HG03135 (cell line): ENCODE data around the gene FAM83G.

Experiments
- ATAC-seq: cut with Tn5 transposase; IDR thresholded peaks from one replicate; pipeline ENCODE4 v1.9.1; 2021; ENCODE audit warnings: mild to moderate bottlenecking, moderate library complexity; ENCODE audit not compliant: unreplicated experiment

Gene FAM83G

DNA sequence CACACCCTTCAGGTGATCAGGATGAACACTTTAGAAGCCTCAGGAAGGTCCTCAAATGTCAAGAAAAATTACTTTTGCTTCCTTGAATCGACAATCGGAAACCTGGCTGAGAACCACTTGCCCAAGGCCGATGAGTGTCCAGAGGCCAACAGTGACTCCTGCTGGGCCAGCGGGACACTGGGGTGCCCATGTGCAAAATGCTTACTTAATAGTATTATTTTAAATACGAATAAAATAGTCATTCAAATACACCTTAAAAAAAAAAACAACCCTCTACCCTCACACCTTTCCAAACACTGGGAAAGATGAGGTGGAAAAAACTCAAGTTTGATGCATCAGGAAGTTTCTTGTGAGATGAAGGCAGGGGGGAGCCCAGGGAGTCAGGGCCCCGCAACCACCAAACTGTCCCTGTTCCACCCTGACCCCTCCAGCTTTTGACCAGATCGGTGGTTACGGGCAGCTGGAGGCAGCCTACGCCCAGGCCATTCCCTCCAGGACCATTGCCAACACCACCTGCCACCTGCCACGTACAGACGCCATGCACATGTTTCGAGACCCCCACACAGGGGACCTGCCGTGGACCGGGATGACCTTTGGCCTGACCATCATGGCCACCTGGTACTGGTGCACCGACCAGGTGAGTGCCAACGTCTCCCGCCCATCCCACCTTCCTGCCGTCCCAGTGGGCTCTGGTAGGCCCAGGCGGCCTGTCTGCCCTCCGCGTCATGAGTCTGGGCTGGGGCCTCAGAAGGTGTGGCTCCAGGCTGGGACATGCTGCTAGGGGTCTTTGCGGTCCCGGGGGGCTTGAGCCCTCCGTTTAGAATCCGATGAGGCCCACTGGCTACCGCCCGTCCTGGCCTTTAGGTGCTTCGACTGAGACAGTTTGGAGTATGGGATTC is 33.7 kb downstream of the FAM83G start:
- no peak for ATAC-seq

DNA sequence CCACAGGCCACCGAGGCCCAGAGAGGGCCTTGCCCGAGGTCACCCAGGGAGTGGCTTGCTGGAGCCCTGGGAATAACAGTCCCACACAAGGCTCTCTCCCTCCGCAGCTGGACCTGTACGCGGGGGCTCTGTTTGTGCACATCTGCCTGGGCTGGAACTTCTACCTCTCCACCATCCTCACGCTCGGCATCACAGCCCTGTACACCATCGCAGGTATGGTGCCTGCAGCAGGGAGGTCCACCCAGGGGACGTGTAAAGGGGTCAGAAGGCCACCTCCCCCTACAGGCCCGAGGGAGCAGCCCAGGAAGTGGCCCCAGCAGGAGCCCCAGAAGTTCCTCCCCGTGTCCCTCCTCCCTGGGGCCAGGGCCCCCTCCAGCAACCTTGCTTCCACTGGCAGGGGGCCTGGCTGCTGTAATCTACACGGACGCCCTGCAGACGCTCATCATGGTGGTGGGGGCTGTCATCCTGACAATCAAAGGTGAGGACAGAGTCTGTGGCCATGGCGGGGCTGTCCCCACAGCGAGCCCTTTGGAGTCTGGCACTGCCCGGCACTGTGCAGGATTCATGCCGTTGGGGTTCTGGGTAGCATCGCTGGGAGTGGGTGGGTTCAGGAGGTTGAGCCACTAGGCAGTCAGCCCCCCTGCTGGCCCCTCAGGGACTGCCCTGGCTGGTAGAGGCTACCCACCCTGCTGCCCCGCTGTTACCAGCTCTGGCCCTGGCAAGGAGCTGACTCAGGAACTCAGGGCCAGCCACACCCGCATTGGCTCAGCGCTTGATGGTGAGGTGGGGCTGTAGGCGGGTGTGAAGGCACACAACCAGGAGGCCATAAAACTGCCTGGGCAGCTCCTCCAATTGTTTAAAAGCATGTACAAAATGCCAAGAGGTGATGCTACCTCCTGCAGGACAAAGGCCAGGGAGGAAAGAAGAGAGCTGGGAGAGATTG is 35.3 kb downstream of the FAM83G start:
- no peak for ATAC-seq

DNA sequence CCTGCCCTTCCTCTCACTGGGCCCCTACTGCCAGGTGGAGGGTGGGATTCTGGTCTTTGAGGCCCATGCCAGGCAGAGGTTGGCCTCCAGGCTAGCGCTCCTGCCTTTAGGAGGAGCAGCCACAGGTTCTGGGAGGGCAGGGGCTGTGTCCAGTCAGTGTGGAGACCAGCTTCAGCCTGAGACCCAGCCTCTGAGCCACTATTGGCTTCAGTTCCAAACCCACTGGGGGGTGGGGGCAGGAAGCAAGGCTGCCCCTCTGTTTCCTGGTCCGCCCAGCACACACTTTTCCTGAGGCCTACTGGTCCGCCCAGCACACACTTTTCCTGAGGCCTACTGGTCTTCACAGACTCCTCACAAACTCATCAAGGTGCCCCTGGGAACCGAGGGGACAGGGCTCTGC is 36.2 kb downstream of the FAM83G start:
- ATAC-seq: no peak

DNA sequence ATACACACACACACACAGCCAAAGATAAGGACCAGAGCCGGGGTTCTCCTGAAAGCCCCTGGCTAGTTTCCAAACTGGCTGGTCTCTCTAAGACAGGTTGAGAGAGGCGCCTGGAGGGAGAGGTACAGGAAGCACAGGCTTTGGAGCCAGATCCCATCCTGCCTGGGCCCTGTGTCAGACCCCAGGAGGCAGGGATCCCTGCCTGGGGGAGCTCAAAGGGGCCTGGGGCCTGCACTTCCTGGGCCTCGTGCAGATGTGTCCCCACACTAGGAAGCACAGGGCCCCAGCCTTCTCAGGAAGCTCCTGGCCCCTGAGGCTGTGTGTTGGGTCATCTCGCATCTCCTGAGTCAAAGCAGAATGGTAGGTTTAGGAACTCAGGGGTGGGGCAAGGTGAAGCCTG is 36.6 kb downstream of the FAM83G start:
- ATAC-seq: no peak

DNA sequence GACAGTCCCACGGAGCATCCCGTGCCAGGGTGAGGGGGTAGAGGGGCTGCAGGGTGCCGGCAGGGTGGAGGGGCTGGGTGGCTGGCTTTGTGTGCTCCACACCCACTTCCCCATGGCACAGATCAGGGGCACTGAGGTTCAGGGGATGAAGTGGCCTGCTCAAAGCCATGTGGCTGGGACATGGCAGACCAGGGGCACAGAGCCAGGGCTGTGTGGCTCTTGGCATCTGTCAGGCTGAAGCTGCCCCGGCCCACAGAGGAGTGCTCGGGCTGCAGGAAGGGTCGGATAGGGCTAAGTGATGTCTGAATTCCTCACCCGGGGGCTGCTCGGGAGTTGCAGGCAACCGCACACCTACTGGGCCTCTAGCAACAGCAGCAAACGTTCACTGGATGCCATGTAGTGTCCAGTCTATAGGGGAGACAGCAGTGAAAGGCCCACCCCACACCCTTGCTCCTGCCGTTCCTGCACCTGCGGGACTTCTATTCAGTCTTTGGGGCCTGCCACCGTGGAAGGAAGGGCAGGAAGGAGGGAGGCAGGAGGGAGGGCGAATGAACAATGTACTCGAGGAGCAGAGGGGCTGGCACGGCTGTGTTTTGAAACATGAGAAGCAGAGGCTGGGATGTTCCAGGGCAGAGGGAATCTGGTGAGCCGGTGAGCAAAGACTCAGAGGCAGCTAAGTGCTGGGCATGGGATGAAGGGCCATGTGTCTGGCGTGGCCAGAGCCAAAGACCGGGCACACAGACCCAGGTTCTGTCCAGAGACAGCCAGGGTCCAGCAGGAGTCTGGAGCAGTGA is 37.5 kb downstream of the FAM83G start:
- no peak for ATAC-seq

DNA sequence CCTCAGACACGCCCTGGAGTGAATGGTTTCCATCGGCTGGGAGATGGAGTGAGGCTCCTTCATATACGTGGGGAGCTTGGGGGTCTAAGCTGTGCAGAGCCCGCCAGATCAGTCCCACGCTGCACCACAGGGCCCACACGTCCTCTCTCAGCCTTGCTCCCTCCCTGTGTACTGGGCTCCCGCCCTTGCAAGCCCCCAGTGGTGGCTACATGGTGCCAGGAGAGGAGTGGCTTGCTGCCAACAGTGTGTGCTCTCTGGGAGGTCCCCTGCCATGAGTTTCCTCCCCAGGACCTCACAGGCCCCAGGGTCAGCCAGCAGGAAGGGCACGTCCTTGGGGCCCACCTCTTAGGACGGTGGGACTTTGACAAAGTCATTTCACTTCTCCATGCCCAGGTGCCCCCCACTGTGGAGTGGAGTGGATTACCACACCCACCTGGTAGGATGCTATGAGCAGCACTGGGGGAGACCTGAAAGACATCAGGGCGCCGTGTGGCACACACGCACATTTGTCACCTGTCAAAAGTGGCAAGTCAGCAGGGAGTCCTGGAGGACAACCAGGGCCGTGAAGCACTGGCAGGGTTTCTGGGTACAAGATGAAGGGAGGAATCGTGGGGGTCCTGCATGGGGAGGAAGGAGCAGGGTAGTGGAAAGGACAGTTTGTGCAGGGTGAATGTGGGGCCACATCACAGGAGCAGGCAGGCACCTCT is 38.9 kb downstream of the FAM83G start:
- no peak for ATAC-seq

DNA sequence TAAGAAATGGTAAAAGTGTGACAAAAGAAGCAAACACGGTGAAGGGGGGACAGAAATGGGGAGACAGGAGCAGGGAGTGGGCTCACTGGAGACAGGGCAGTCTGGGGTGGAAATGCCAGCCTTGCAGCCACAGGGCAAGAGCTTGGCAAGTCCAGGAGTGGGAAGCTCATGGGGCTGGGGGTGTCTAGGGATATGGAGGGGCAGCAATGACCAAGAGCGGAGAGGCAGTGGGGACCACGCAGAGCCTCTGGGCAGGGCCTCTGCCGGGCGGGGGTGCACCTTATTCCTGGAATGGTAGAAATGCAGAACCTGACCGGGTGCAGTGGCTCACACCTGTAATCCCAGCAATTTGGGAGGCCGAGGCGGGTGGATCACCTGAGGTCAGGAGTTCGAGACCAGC is 40.0 kb downstream of the FAM83G start:
- ATAC-seq: no peak

DNA sequence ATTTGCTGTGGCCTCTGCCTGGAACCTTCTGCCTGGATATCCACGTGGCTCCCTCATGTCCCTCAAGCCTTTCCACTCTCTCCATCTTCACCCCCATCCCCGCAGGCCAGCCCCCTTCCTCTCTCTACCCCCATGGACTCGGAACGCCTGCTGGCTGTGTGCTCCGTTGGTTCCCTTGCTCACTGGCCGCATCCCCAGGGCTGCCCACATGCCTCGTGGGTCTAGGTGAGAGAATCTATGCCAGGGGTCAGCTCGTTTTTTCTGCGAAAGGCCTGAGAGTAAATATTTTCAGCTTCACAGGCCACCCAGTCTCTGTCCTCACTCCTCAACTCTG is 40.6 kb downstream of the FAM83G start:
- ATAC-seq: no peak

DNA sequence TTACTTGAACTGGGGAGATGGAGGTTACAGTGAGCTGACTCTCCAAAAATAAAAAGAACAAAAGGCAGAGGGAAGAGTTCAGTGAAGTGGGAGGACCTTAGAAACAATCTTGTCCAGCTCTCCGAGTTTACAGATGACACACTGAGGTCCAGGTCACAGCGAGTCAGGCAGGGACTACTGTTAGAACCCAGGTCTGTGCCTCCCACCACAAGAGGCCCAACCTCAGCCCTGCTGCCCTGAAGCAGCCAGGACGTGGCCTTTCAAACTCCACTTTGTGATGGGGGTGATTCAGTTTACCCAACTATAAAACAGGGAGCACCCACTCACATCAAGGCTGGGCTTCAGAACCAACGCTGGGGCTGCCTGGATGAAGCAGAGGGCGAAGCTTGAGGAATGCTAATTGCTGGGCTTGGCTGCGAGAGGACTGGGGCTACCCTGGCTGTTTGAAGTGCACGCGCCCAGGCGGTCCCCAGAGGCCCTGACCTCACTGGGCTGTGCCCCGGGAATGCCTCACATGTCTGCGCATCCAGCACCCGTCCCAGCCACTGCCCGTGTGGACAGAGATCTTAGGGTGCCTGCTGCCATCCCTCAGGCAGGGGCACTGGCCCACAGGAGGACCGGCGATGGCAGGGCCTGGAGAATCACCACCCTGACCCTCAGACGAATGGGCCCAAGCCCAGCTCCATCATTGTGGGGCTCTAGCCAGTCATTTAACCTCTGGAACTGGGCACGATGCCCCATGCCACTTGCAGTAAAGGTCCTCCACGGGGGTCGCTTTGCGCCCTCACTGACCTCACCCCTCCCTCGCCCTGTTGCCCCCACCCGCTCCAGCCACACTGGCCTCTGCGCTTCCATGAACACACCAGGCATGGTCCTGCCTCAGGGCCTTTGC is 41.2 kb downstream of the FAM83G start:
- no peak for ATAC-seq

DNA sequence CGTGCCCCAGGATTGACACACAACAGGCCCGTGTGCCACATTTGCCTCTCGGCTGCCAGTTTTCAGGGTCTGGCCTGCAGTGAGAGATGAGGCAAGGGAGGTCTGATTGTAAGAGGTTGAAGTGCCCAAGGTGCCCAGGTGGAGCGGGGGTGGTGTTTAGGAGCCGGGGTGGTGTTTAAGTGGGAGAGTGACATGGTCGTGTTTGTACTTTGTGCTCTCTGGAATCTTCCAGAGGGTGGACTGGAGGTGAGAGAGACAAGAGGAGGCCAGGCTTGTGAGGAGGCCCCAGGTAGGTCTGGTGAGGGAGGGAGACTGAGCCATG is 42.1 kb downstream of the FAM83G start:
- no peak for ATAC-seq

DNA sequence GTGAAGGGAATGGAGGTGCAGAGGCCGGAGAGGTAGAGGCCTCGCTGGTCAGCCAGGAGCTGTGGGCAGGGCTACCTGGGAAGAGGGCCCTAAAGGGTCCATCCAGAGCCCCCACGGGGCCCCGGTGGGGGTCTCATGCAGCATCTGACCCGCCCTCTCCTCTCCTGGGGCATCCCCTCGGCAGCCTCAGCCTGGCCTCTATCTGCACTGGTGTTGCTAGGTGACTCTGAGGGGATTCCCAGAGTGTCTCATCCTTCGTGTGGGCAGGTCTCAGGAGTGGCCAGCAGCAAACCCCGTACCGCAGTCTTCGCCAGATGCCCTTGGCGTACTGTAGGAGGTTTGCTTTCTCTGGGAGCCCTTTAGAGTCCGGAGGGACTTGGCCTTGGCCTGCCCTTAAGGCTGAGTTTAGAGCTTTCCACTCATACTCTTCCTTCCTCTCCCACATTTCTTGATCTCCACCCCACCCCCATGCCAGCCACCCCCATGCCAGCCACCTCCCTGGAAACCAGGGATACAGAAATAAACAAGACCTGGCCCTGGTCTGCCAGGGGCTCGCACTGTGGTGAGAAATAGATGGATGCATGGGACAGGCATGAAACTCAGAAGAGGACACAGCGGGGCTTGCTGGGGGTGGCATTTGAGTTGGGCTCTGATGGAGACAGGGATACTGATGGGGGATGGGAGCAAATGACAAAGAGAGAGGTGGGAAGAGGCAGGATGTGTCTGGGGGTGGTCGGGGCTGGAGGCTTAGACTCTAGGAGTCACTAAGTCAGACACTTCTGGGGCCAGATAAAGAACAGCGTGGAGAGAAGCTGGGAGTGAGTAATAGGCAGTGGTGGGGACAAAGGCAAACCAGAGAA is 42.7 kb downstream of the FAM83G start:
- ATAC-seq: no peak

DNA sequence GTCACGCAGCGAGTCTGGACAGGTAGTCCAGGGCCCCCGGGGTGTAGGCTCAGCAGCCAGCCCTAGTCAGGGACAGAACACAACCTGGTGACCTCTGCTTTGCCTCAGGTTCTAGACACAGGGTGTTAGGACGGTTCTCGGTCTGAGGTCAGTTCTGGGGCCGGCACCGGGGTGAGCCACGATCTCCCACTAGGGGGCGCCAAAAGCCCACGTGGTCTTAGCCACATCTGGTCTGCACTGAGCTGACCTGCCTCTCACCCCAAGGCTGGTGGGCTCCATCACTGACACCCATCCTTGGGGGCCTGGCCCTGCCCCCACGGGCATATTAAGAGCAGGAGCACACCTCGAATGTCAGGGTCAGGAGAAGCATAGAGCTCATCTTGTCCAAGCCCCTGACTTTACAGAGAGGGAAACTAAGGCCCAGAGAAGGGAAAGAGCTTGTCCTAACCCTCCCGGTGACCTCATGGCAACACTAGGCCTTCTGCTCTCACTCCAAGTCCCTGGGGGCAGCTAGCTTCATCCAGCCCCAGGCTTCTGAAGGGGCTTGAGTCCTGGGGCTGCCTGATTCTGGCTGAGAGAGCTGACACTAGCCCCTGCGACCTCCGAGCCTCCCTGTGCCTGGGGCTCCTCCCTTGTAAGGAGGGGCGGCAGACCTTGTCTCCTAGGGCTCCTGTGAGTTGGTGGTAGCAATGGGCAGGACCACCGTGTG is 43.6 kb downstream of the FAM83G start:
- ATAC-seq: peak; percentile 65

DNA sequence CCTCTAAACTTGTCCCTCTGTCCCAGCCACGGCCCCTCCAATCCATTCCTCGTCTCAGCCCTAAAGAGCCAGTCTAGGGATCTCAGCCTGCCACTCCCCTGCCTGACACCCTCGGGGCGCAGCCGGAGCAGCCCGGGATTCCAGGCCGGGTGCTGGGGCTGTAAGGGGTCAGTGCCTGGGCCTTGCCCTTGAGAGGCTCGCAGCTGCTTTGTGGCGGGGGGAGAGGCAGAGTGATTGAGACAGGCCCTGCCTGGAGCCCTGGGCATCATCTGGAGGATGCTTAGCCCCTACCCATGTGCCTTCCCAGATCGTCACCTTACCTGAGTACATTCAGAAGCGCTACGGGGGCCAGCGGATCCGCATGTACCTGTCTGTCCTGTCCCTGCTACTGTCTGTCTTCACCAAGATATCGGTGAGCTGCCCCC is 44.3 kb downstream of the FAM83G start:
- ATAC-seq: no peak

DNA sequence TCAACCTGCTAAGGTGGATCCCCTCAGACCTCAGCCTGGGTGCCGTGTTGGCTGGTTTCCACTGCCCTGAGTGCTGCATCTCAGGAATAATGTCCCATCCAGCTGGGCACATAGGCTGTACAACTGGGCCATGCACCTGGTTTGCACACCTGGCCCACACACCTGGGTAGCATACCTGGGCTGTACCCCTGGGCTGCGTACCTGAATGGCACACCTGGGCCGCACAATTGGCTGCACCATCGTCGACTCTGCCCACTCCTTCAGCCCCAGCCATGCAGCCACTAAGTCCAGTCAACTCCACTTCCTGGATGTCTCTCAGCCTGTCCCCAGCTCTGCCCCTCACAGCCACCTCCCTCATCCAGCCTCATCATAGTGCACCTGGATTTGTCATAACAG is 44.7 kb downstream of the FAM83G start:
- ATAC-seq: no peak

DNA sequence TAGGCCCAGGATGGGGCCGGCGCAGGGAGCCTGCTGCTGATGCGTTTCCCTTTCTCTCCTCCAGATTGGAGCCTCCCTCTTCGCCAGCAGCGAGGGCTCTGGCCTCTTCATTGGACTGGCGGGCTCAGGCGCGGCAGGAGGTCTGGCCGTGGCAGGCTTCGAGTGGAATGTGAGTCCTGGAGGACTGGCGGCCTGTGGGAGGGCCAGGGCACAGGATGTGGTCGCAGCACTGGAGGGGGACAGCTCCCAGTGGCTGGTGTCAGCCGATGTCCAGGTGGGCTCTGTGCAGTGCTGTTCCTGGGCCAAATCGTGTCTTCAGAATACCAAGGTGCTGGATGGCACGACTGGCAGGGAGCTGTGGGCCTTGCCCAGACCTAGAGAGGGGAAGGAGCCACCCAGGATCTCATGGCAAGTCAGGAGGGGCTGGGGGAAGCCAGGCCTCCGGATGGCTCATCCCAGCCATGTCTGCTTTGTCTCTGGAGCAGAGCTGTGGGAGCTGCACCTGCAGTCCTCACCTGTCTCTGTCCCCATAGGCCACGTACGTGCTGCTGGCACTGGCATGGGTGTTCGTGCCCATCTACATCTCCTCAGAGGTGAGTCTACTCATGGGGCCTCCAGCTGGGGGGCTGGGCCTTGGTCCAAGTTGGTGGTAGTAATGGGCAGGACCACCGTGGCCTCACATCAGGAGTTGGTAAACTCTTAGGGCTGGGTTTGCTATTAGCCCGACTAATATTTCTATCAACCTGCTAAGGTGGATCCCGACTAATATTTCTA is 45.3 kb downstream of the FAM83G start:
- ATAC-seq: no peak

DNA sequence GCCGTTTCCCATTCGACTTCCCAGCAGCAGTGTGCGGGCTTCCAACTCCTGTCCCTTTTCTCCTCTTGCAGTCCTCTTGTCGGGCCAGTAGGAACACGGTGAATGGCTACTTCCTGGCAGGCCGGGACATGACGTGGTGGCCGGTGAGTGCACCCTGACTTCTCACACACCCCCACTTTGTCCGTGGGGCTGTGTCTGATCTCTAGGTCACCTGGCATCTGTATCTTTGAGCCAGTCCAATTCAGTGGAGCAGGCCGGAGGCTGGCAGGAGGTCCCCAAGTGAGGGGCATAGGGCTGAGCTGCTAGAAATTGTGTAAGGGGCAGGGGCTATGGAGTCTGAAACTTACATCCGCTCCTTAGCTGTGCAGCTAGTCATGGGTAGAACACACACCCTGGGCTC is 46.0 kb downstream of the FAM83G start:
- no peak for ATAC-seq

DNA sequence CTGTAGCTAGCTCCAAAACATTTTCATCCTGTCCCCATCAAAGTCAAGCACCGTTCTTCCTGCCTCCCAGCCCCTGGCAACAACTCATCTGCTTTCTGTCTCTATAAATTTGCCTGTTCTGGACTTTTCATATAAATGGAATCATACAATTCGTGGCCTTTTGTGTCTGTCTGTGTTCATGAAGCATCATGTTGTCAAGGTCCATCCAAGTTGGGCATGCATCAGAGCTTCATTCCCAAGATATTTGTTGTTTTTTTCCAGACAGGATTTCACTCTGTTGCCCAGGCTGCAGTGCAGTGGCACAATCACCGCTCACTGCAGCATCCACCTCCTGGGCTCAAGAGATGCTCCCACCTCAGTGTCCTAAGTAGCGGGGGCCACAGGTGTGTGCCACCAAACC is 46.7 kb downstream of the FAM83G start:
- no peak for ATAC-seq
